Measurements from ENCODE around the gene IMMP2L. TPM values are rescaled to one million over a fixed set of nuclear protein-coding genes. Genes with fewer than 3 reads are reported as not detected.
"Not testable (repeated sequence)": the region's sequence is repeated elsewhere in the genome, so short reads cannot be mapped to it uniquely, and the experiment has no call there.

Gene IMMP2L
- total and polyA plus RNA-seq, 2 experiments from 2014 or later, result 10.1 to 10.4 TPM

DNA sequence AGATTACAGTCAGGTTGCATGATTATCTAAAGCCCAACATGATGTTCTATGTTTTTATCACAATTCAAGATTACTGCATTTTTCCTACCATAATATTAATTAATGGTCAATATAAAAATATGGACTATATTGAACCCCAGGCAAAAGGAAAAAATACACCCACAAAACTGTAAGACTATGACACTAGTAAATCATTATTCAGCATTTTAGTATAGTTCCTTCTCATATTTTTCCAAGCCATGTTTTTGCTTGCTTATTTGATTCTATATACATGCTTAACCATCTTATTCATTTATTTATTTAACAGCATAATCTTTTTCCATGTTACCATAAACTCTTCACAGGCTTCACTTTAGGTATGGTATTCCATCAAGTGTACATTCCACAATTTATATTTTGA lies 101.6 kb downstream of the IMMP2L start:
- no peak overlapping the region for H2AFZ ChIP-seq
- H3K4me2 ChIP-seq (ENCODE audit: unreplicated experiment), result no peak overlapping the region
- no peak overlapping the region for H3K9ac ChIP-seq
- H3K36me3 ChIP-seq (ENCODE audit: low read depth), result no peaks in the 10 kb centered on the region
- H3F3A ChIP-seq (ENCODE audit: insufficient read depth), result no peaks in the 10 kb centered on the region
- no peak for TF ChIP-seq EZH2 (IDR thresholded peaks at IDR 0.05; ENCODE audit: insufficient read depth, poor library complexity, severe bottlenecking)
- TF ChIP-seq EZH2phosphoT487 (IDR thresholded peaks at IDR 0.05; ENCODE audit: insufficient read depth, low read depth), result no peak
- H3K27me3 ChIP-seq (replicated peaks; ENCODE audit: insufficient read depth), result no peaks in the 10 kb centered on the region
- H3K9me3 ChIP-seq (ENCODE audit: low read depth), result no peaks in the 10 kb centered on the region
- no peak for DNase-seq
- H3K27ac ChIP-seq, result no peak overlapping the region
- H3K4me1 ChIP-seq (ENCODE audit: insufficient read depth), result 0 out of 2 replicates have a peak, but pooled peaks cover 5% of the 10 kb centered on the region
- no peaks in the 10 kb centered on the region for H4K20me1 ChIP-seq (ENCODE audit: insufficient read depth)
- H3K4me3 ChIP-seq, result no peak overlapping the region
- in situ Hi-C loops (cut with MboI), result no loop called here
- no peaks in the 10 kb centered on the region for H3K79me2 ChIP-seq (ENCODE audit: insufficient read depth)
- no peaks in the 10 kb centered on the region for H3K9me2 ChIP-seq (ENCODE audit: insufficient read depth)

DNA sequence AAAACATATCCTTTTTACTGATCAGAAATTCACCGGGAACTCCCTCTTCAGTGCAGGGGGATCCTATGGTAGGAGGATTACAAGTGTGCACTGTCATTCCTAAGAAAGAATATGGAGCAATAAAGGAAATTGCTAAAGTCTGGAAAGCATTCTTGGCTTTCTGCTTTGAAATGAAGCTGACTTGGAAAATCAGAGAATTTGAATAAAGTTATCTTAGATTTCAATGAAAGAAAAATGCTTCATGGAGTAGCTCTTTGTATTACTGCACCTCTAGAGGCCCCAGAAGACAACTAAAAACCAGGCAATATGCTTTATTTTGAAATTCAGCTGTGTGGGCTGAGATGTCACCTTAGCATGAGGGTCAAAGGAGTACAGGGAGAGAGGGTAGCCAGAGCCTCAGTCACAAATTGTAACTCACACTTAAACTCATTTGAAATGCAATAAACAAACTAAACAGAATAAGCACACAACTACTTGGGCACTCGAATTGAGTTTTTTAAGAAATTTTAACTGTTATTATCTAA lies 102.5 kb downstream of the IMMP2L start:
- Histone ChIP-seq H3K9me2 (ENCODE audit: insufficient read depth) (no peaks in the 10 kb centered on the region), H3K4me1 (ENCODE audit: insufficient read depth) (0 out of 2 replicates have a peak, but pooled peaks cover 5% of the 10 kb centered on the region), H4K20me1 (ENCODE audit: insufficient read depth) (no peaks in the 10 kb centered on the region), H3K36me3 (ENCODE audit: low read depth) (no peaks in the 10 kb centered on the region), H3K9ac (no peak overlapping the region), H2AFZ (peak overlapping the region; percentile 13; the same call in 1 of the 2 replicates), H3K27ac (no peak overlapping the region), H3K4me3 (no peak overlapping the region), H3K27me3 (replicated peaks; ENCODE audit: insufficient read depth) (no peaks in the 10 kb centered on the region), H3K79me2 (ENCODE audit: insufficient read depth) (no peaks in the 10 kb centered on the region), H3K4me2 (ENCODE audit: unreplicated experiment) (no peak overlapping the region), H3K9me3 (ENCODE audit: low read depth) (no peaks in the 10 kb centered on the region), H3F3A (ENCODE audit: insufficient read depth) (no peaks in the 10 kb centered on the region)
- in situ Hi-C loops (cut with MboI), result no loop called here
- peak; percentile 16 for DNase-seq
- 85 to 88% methylated on average over 2 of the region's 2 CpGs for WGBS, 2 experiments (ENCODE audit: low coverage in 1 of 2, low lambda C conversion rate in 2 of 2, missing lambda C conversion rate in 2 of 2)
- TF ChIP-seq EZH2phosphoT487 (IDR thresholded peaks at IDR 0.05; ENCODE audit: insufficient read depth, low read depth) (no peak), EZH2 (IDR thresholded peaks at IDR 0.05; ENCODE audit: insufficient read depth, poor library complexity, severe bottlenecking) (no peak)

DNA sequence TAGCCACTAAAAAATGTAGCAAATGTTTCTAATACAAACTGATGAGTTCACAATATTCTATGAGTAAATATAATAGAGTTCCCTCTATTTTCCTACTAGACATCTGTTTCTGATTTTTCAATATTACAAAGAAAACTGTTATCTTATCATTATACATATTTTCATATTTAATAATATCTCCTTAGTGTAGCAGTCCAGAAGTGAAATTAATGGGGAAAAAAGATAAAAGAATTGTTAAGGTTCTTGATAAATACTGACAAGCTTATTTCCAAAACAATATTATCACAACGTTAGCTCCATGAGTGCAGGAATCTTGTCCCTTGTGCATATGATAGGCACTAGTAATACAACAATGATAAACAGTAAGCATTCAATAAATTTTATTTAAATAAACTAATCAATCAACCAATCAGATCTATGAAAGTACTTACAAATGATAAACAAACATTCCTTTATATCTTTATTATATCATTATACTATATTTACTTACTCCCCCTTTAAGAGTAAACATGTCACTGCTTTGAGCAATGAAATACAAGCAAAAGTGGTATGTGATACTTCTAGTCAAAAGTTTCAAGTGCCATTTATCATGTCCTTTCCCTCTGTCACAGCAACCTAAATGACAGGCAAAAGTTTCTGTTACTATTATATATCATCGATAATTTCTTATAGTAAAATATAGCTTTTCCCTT lies 103.1 kb downstream of the IMMP2L start:
- Histone ChIP-seq H3K4me3 (no peak overlapping the region), H4K20me1 (ENCODE audit: insufficient read depth) (no peaks in the 10 kb centered on the region), H3K9me3 (ENCODE audit: low read depth) (no peaks in the 10 kb centered on the region), H3K9ac (no peak overlapping the region), H3K36me3 (ENCODE audit: low read depth) (no peaks in the 10 kb centered on the region), H3K4me1 (ENCODE audit: insufficient read depth) (0 out of 2 replicates have a peak, but pooled peaks cover 5% of the 10 kb centered on the region), H3F3A (ENCODE audit: insufficient read depth) (no peaks in the 10 kb centered on the region), H3K4me2 (ENCODE audit: unreplicated experiment) (no peak overlapping the region), H3K27me3 (replicated peaks; ENCODE audit: insufficient read depth) (no peaks in the 10 kb centered on the region), H3K79me2 (ENCODE audit: insufficient read depth) (no peaks in the 10 kb centered on the region), H3K9me2 (ENCODE audit: insufficient read depth) (no peaks in the 10 kb centered on the region), H3K27ac (no peak overlapping the region), H2AFZ (0 out of 2 replicates have a peak overlapping the region, but pooled peaks have one; percentile 13)
- 65 to 79% methylated on average over 2 of the region's 2 CpGs for WGBS, 2 experiments (ENCODE audit: low coverage in 1 of 2, low lambda C conversion rate in 2 of 2, missing lambda C conversion rate in 2 of 2)
- in situ Hi-C loops (cut with MboI), result no loop called here
- no peak for DNase-seq
- TF ChIP-seq EZH2phosphoT487 (IDR thresholded peaks at IDR 0.05; ENCODE audit: insufficient read depth, low read depth) (no peak), EZH2 (IDR thresholded peaks at IDR 0.05; ENCODE audit: insufficient read depth, poor library complexity, severe bottlenecking) (no peak)

DNA sequence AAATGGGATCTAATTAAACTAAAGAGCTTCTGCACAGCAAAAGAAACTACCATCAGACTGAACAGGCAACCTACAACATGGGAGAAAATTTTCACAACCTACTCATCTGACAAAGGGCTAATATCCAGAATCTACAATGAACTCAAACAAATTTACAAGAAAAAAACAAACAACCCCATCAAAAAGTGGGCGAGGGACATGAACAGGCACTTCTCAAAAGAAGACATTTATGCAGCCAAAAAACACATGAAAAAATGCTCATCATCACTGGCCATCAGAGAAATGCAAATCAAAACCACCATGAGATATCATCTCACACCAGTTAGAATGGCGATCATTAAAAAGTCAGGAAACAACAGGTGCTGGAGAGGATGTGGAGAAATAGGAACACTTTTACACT lies 111.6 kb downstream of the IMMP2L start:
- in situ Hi-C loops (cut with MboI); H3K9me2 ChIP-seq (ENCODE audit: insufficient read depth); H3K79me2 ChIP-seq (ENCODE audit: insufficient read depth); H3F3A ChIP-seq (ENCODE audit: insufficient read depth); H3K4me3 ChIP-seq; H3K4me2 ChIP-seq (ENCODE audit: unreplicated experiment); DNase-seq; H2AFZ ChIP-seq; H3K4me1 ChIP-seq (ENCODE audit: insufficient read depth); H4K20me1 ChIP-seq (ENCODE audit: insufficient read depth); H3K9ac ChIP-seq; H3K27me3 ChIP-seq (replicated peaks; ENCODE audit: insufficient read depth); H3K27ac ChIP-seq; H3K36me3 ChIP-seq (ENCODE audit: low read depth); H3K9me3 ChIP-seq (ENCODE audit: low read depth): not testable (repeated sequence)
- WGBS, 2 experiments (ENCODE audit: low coverage in 1 of 2, low lambda C conversion rate in 2 of 2, missing lambda C conversion rate in 2 of 2), result 67% methylated on average over 2 of the region's 2 CpGs; no CpG with 5 or more reads in 1 of the 2 experiments

DNA sequence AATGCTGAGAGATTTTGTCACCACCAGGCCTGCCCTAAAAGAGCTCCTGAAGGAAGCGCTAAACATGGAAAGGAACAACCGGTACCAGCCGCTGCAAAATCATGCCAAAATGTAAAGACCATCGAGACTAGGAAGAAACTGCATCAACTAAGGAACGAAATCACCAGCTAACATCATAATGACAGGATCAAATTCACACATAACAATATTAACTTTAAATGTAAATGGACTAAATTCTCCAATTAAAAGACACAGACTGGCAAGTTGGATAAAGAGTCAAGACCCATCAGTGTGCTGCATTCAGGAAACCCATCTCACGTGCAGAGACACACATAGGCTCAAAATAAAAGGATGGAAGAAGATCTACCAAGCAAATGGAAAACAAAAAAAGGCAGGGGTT lies 114.8 kb downstream of the IMMP2L start:
- H3K79me2 ChIP-seq (ENCODE audit: insufficient read depth); H3K36me3 ChIP-seq (ENCODE audit: low read depth); H3K9ac ChIP-seq; H3F3A ChIP-seq (ENCODE audit: insufficient read depth); H3K4me2 ChIP-seq (ENCODE audit: unreplicated experiment); H3K4me1 ChIP-seq (ENCODE audit: insufficient read depth); H3K9me3 ChIP-seq (ENCODE audit: low read depth); in situ Hi-C loops (cut with MboI); H4K20me1 ChIP-seq (ENCODE audit: insufficient read depth); H3K27me3 ChIP-seq (replicated peaks; ENCODE audit: insufficient read depth); H3K9me2 ChIP-seq (ENCODE audit: insufficient read depth); H3K4me3 ChIP-seq; DNase-seq; H3K27ac ChIP-seq; H2AFZ ChIP-seq: not testable (repeated sequence)
- WGBS, 2 experiments (ENCODE audit: low coverage in 1 of 2, low lambda C conversion rate in 2 of 2, missing lambda C conversion rate in 2 of 2), result 59 to 64% methylated on average over 6 of the region's 6 CpGs

All from GM23248 (cell line).